ENCODE data around the gene KCNJ3.

DNA sequence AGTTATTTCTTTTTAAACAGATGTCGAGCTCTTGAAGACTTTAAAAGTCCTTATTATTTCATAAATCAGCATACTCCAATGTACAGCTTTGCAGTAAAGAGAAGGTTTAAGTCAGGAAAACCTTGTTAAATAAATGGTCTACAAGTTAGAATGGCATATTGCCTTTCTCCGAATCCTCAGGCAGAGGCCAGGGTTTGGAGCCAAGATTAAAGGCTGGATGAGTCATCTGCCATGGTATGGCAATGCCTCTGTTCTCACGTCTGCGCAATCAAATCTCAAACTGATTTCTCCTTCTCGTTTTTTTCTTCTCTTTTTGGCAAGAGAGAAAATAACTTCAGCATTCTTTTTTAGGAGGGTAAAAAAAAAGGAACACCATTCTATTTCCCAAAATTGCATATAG lies 5.6 kb upstream of the KCNJ3 start:
- TF ChIP-seq POLR2A (IDR thresholded peaks at IDR 0.05; ENCODE audit: low read length): no peak
- no peak for TF ChIP-seq GATA1 (IDR thresholded peaks at IDR 0.05; ENCODE audit: low read depth, low read length)

Measured in erythroblast (primary cell).